Liver (tissue), 9 donors: ENCODE measurements around the gene RGS13. TPM values are rescaled to one million over a fixed set of nuclear protein-coding genes. Genes with fewer than 3 reads are reported as not detected.

Experiments used
- DNase-seq: peaks from one replicate; pipeline ENCODE4 v3.0.0-alpha.2; 2017; ENCODE audit warnings: low spot score
- H3K27ac ChIP-seq, 2 donors: one replicate each; pipeline ENCODE4 v1.7.0; 2013; ENCODE audit warnings: inconsistent platforms in 2 of 2, low read length in 2 of 2, control low read depth in 1 of 2, low read depth in 1 of 2, mild to moderate bottlenecking in 1 of 2
- H3K27me3 ChIP-seq, 4 donors: one replicate each; pipeline versions ENCODE4 v1.6.1 to v1.7.0; 2013; ENCODE audit warnings: low read length in 3 of 4, inconsistent platforms in 1 of 4, mild to moderate bottlenecking in 1 of 4, moderate library complexity in 1 of 4; ENCODE audit not compliant: control insufficient read depth in 4 of 4, insufficient read depth in 4 of 4
- H3K36me3 ChIP-seq, 4 donors: one replicate each; pipeline versions ENCODE4 v1.6.1 to v1.7.0; 2013; ENCODE audit warnings: low read length in 3 of 4, mild to moderate bottlenecking in 3 of 4, low read depth in 1 of 4, moderate library complexity in 1 of 4; ENCODE audit not compliant: control insufficient read depth in 4 of 4, insufficient read depth in 3 of 4
- H3K4me1 ChIP-seq, 4 donors: one replicate each; pipeline versions ENCODE4 v1.6.1 to v1.7.0; 2013; ENCODE audit warnings: low read length in 3 of 4, mild to moderate bottlenecking in 3 of 4, moderate library complexity in 1 of 4; ENCODE audit not compliant: control insufficient read depth in 4 of 4, insufficient read depth in 4 of 4
- H3K4me3 ChIP-seq, 3 donors: one replicate each; pipeline versions ENCODE4 v1.6.1 to v1.7.0; 2013; ENCODE audit warnings: low read length in 3 of 3, control low read depth in 1 of 3, low read depth in 1 of 3, mild to moderate bottlenecking in 1 of 3
- H3K9ac ChIP-seq, 2 donors: one replicate each; pipeline ENCODE4 v1.7.0; 2013; ENCODE audit warnings: low read length in 2 of 2, mild to moderate bottlenecking in 2 of 2, moderate library complexity in 2 of 2, control low read depth in 1 of 2, low read depth in 1 of 2
- H3K9me3 ChIP-seq, 4 donors: one replicate each; pipeline versions ENCODE4 v1.6.1 to v1.7.0; 2013; ENCODE audit warnings: low read length in 3 of 4; ENCODE audit not compliant: control insufficient read depth in 4 of 4
- CTCF ChIP-seq: fragments of 150-350 bp; IDR thresholded peaks from 2 replicates; pipeline ENCODE4 v1.5.1; 2017; ENCODE audit warnings: improper control_type of control experiment, low read depth, low read length; ENCODE audit not compliant: missing input control
- EGR1 ChIP-seq, 2 donors: IDR thresholded peaks; 2 replicates each; pipeline ENCODE4 v1.6.1; 2016 to 2018; ENCODE audit warnings: antibody characterized with exemption in 2 of 2, low read depth in 2 of 2
- FOXA1 ChIP-seq: IDR thresholded peaks from 2 replicates; pipeline ENCODE4 v1.6.1; 2016; ENCODE audit warnings: antibody characterized with exemption
- FOXA2 ChIP-seq: IDR thresholded peaks from 2 replicates; pipeline ENCODE4 v1.6.1; 2016; ENCODE audit warnings: antibody characterized with exemption
- GABPA ChIP-seq, 2 donors: IDR thresholded peaks in 1 of 2; conservative IDR thresholded peaks in 1 of 2; 2 replicates each; pipeline ENCODE4 v1.6.1; 2016; ENCODE audit warnings: antibody characterized with exemption in 2 of 2, mild to moderate bottlenecking in 1 of 2, moderate library complexity in 1 of 2
- HNF4A ChIP-seq, 2 donors: conservative IDR thresholded peaks; 2 replicates each; pipeline ENCODE4 v1.6.1; 2016; ENCODE audit warnings: antibody characterized with exemption in 2 of 2, mild to moderate bottlenecking in 2 of 2
- HNF4G ChIP-seq: IDR thresholded peaks from 2 replicates; pipeline ENCODE4 v1.6.1; 2016; ENCODE audit warnings: antibody characterized with exemption
- JUND ChIP-seq, 2 donors: IDR thresholded peaks; 2 replicates each; pipeline ENCODE4 v1.6.1; 2016; ENCODE audit warnings: antibody characterized with exemption in 2 of 2
- MAX ChIP-seq: IDR thresholded peaks from 2 replicates; pipeline ENCODE4 v1.6.1; 2016; ENCODE audit warnings: antibody characterized with exemption
- NR2F2 ChIP-seq: IDR thresholded peaks from 2 replicates; pipeline ENCODE4 v1.6.1; 2016; ENCODE audit warnings: antibody characterized with exemption
- RXRA ChIP-seq, 2 donors: IDR thresholded peaks; 2 replicates each; pipeline ENCODE4 v1.6.1; 2017 to 2018; ENCODE audit warnings: antibody characterized with exemption in 2 of 2, mild to moderate bottlenecking in 1 of 2
- SP1 ChIP-seq: IDR thresholded peaks from 2 replicates; pipeline ENCODE4 v1.6.1; 2018; ENCODE audit warnings: antibody characterized with exemption, mild to moderate bottlenecking
- TAF1 ChIP-seq: conservative IDR thresholded peaks from 2 replicates; pipeline ENCODE4 v1.6.1; 2016; ENCODE audit warnings: antibody characterized with exemption, mild to moderate bottlenecking
- YY1 ChIP-seq: IDR thresholded peaks from 2 replicates; pipeline ENCODE4 v1.6.1; 2016; ENCODE audit warnings: antibody characterized with exemption, mild to moderate bottlenecking
- polyA plus RNA-seq, 2 donors: library from polyadenylated mRNA; stranded (reverse) in 1 of 2; unstranded in 1 of 2; fragments of 200-250 nt in 1 of 2; fragments of >200 nt in 1 of 2; fragmentation: Nextera tagmentation in 1 of 2; extraction: Ambion mirVana in 1 of 2; gene quantifications; one replicate each; pipeline versions ENCODE4 v1.2.1 to v1.2.3, GENCODE V29; 2013 to 2015
- total RNA-seq, 2 donors: library from RNA; depleted of rRNA; stranded (reverse); fragments of >200 nt; gene quantifications; one replicate each; pipeline ENCODE4 v1.2.3, GENCODE V29; 2014
- TF ChIP-seq, protein P1 (sequence below): IDR thresholded peaks from 2 replicates; pipeline ENCODE4 v1.6.1; 2016; ENCODE audit warnings: antibody characterized with exemption, mild to moderate bottlenecking
- TF ChIP-seq, protein P2 (sequence below): IDR thresholded peaks from 2 replicates; pipeline ENCODE4 v1.6.1; 2016; ENCODE audit warnings: antibody characterized with exemption
- TF ChIP-seq, protein P3 (sequence below): IDR thresholded peaks from 2 replicates; pipeline ENCODE4 v1.6.1; 2016; ENCODE audit warnings: antibody characterized with exemption
- donor health status: healthy.
- donor health status: healthy.
- donor health status: healthy.
- donor health status: healthy.
- donor health status: healthy.

The RGS13 gene
- total and polyA plus RNA-seq, 4 donors: under 0.01 to 0.05 TPM; not detected in 2

- Histone ChIP-seq H3K36me3 (no peaks in the 10 kb centered on the region), H3K9ac (no peak overlapping the region), H3K27ac (no peak overlapping the region), H3K27me3 (no peaks in the 10 kb centered on the region), H3K9me3 (no peaks in the 10 kb centered on the region), H3K4me1 (no peaks in the 10 kb centered on the region), H3K4me3 (no peak overlapping the region)
- DNase-seq: no peak
- TF ChIP-seq, protein P1, sequence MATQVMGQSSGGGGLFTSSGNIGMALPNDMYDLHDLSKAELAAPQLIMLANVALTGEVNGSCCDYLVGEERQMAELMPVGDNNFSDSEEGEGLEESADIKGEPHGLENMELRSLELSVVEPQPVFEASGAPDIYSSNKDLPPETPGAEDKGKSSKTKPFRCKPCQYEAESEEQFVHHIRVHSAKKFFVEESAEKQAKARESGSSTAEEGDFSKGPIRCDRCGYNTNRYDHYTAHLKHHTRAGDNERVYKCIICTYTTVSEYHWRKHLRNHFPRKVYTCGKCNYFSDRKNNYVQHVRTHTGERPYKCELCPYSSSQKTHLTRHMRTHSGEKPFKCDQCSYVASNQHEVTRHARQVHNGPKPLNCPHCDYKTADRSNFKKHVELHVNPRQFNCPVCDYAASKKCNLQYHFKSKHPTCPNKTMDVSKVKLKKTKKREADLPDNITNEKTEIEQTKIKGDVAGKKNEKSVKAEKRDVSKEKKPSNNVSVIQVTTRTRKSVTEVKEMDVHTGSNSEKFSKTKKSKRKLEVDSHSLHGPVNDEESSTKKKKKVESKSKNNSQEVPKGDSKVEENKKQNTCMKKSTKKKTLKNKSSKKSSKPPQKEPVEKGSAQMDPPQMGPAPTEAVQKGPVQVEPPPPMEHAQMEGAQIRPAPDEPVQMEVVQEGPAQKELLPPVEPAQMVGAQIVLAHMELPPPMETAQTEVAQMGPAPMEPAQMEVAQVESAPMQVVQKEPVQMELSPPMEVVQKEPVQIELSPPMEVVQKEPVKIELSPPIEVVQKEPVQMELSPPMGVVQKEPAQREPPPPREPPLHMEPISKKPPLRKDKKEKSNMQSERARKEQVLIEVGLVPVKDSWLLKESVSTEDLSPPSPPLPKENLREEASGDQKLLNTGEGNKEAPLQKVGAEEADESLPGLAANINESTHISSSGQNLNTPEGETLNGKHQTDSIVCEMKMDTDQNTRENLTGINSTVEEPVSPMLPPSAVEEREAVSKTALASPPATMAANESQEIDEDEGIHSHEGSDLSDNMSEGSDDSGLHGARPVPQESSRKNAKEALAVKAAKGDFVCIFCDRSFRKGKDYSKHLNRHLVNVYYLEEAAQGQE: no peak
- no peak for TF ChIP-seq NR2F2
- TF ChIP-seq CTCF: no peak
- TF ChIP-seq, protein P2, sequence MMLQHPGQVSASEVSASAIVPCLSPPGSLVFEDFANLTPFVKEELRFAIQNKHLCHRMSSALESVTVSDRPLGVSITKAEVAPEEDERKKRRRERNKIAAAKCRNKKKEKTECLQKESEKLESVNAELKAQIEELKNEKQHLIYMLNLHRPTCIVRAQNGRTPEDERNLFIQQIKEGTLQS: no peak
- TF ChIP-seq TAF1: no peak
- TF ChIP-seq RXRA (IDR thresholded peaks at IDR 0.05): no peak
- TF ChIP-seq JUND (IDR thresholded peaks at IDR 0.05): no peak
- no peak for TF ChIP-seq HNF4A (conservative IDR thresholded peaks at IDR 0.05)
- TF ChIP-seq FOXA2: no peak
- TF ChIP-seq, protein P3, sequence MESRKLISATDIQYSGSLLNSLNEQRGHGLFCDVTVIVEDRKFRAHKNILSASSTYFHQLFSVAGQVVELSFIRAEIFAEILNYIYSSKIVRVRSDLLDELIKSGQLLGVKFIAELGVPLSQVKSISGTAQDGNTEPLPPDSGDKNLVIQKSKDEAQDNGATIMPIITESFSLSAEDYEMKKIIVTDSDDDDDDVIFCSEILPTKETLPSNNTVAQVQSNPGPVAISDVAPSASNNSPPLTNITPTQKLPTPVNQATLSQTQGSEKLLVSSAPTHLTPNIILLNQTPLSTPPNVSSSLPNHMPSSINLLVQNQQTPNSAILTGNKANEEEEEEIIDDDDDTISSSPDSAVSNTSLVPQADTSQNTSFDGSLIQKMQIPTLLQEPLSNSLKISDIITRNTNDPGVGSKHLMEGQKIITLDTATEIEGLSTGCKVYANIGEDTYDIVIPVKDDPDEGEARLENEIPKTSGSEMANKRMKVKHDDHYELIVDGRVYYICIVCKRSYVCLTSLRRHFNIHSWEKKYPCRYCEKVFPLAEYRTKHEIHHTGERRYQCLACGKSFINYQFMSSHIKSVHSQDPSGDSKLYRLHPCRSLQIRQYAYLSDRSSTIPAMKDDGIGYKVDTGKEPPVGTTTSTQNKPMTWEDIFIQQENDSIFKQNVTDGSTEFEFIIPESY: no peak
- TF ChIP-seq YY1: no peak
- no peak for TF ChIP-seq HNF4G
- no peak for TF ChIP-seq FOXA1
- TF ChIP-seq SP1: no peak
- TF ChIP-seq GABPA (IDR thresholded peaks at IDR 0.05 in 1 of 2, conservative IDR thresholded peaks at IDR 0.05 in 1 of 2): no peak
- no peak for TF ChIP-seq MAX
- TF ChIP-seq EGR1 (IDR thresholded peaks at IDR 0.05; ENCODE audit: low read depth in 2 of 2): no peak
Observed at GRCh38 chr1:192654120-192654519, 18.2 kb downstream of the RGS13 start.
